ENCODE measurements around the gene WWOX.

WWOX gene

DNA sequence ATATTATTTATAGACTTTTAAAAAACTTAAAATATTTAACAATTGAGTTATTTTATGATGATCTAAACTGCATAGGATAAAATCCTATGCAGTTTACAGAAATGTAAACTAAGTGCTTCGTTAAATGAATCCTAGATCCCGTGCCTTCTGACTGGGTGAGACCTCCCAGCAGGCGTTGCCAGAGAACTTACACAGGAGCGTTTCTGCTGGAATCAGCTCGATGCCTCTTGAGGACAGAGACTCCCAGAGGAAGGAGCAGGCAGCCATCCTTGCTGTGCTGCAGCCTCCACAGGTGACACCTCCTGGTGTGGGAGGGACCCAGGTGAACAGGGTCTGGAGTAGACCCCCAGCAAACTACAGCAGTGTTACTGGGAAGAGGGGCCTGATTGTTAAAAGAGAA, 160.4 kb downstream of the WWOX start:
- WGBS, 2 experiments (ENCODE audit: insufficient coverage in 2 of 2): 41 to 44% methylated on average over 2 of the region's 5 CpGs
- no peaks in the 10 kb centered on the region for H3K36me3 ChIP-seq (ENCODE audit: control insufficient read depth, insufficient read depth, low read length)
- peaks cover 5% of the 10 kb centered on the region for H3K9me3 ChIP-seq (ENCODE audit: control insufficient read depth, low read length)
- no peak overlapping the region for H3K27ac ChIP-seq (ENCODE audit: low read depth, low read length, severe bottlenecking)
- no peak overlapping the region for H3K4me3 ChIP-seq (ENCODE audit: extremely low read depth, insufficient read depth, low read length, poor library complexity, severe bottlenecking)
- H3K4me1 ChIP-seq (ENCODE audit: control insufficient read depth, insufficient read depth, low read length, poor library complexity, severe bottlenecking): peaks cover 21% of the 10 kb centered on the region

DNA sequence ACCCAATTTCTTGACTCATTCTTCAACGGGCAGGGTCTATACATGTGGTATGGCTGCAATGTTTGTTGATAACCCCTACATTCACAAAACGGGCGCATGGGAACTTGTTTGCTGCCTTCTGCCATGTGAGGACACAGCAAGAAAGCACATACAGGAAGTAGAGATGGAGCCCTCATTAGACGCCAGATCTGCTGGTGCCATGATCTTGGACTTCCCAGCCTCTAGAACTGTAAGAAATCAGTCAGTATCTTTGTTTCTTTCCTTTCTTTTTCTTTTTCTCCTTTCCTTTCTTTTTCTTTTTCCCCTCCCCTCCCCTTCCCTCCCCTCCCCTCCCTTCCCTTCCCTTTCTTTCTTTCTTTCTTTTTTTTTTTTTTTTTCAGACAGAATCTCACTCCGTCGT, 165.2 kb downstream of the WWOX start:
- Histone ChIP-seq H3K4me1 (ENCODE audit: control insufficient read depth, insufficient read depth, low read length, poor library complexity, severe bottlenecking) (no peaks in the 10 kb centered on the region), H3K4me3 (ENCODE audit: extremely low read depth, insufficient read depth, low read length, poor library complexity, severe bottlenecking) (no peak overlapping the region), H3K27ac (ENCODE audit: low read depth, low read length, severe bottlenecking) (no peak overlapping the region), H3K36me3 (ENCODE audit: control insufficient read depth, insufficient read depth, low read length) (no peaks in the 10 kb centered on the region), H3K9me3 (ENCODE audit: control insufficient read depth, low read length) (peaks cover 5% of the 10 kb centered on the region)
- 92 to 100% methylated on average over 3 to 5 of the region's 6 CpGs for WGBS, 2 experiments (ENCODE audit: insufficient coverage in 2 of 2)

DNA sequence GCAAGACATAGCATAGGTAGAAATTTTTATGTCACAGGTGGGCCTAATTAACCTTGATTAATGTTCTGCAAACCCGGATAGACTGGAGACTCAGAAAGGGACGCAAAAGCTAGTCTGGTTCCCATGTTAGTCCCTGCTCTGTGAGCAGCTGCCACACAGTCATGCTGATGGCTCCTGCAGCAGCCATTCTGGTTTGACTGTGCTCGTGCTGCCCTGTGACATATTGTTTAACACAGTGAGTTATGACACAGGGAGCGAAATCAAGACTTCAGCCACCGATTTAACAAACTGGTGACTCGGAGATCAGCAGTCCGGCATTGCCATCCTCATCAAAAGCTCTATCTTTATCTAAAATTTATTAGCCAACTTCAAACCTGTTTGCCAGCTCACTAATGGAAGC, 169.8 kb downstream of the WWOX start:
- H3K36me3 ChIP-seq (ENCODE audit: control insufficient read depth, insufficient read depth, low read length): no peaks in the 10 kb centered on the region
- H3K9me3 ChIP-seq (ENCODE audit: control insufficient read depth, low read length): peaks cover 3% of the 10 kb centered on the region
- H3K4me3 ChIP-seq (ENCODE audit: extremely low read depth, insufficient read depth, low read length, poor library complexity, severe bottlenecking): no peak overlapping the region
- WGBS, 2 experiments (ENCODE audit: insufficient coverage in 2 of 2): 89 to 94% methylated on average over 6 to 7 of the region's 7 CpGs
- H3K4me1 ChIP-seq (ENCODE audit: control insufficient read depth, insufficient read depth, low read length, poor library complexity, severe bottlenecking): no peaks in the 10 kb centered on the region
- H3K27ac ChIP-seq (ENCODE audit: low read depth, low read length, severe bottlenecking): no peak overlapping the region

DNA sequence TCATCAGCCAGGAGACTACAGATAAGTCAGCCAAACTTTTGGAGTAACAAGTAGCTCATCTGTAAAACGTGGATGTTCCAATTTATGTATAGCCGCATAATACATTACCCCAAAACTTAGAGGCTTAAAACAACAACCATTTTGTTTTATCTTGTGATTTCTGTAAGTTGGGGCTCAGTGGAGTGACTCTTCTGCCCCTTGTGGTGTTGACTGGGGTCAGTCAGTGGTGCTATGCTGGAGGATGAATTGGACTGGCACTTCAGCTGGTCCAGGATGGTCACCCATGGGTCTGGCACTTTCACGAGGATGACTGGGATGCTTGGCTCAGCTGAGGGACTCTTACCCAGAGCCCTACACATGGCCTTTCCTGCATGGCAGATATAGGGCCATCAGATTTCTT, 172.5 kb downstream of the WWOX start:
- no peaks in the 10 kb centered on the region for H3K9me3 ChIP-seq (ENCODE audit: control insufficient read depth, low read length)
- 83 to 86% methylated on average over 1 to 2 of the region's 3 CpGs for WGBS, 2 experiments (ENCODE audit: insufficient coverage in 2 of 2)

DNA sequence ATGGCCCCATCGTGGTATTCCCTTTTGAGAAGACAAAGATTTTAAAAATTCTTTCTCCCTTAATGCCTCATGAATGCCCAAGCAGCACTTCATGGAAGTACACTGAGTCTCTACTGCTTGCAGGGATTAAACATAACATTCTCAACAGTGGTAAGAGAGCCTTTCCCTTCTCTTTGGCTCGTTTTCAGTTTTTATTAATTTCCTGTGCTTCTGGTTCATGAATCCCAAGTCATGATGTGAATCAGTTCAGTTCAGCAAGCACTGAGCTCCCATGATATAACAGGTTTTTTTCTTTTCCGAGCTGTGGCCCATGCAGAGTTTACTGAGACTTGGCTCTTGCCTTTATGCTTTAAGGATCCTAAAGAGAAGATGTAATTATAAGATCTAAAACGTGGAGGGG, 175.3 kb downstream of the WWOX start:
- no peak overlapping the region for H3K4me3 ChIP-seq (ENCODE audit: extremely low read depth, insufficient read depth, low read length, poor library complexity, severe bottlenecking)
- no peaks in the 10 kb centered on the region for H3K36me3 ChIP-seq (ENCODE audit: control insufficient read depth, insufficient read depth, low read length)
- WGBS, 2 experiments (ENCODE audit: insufficient coverage in 2 of 2): 84 to 85% methylated on average over 2 to 3 of the region's 4 CpGs
- H3K9me3 ChIP-seq (ENCODE audit: control insufficient read depth, low read length): no peaks in the 10 kb centered on the region
- no peak overlapping the region for H3K27ac ChIP-seq (ENCODE audit: low read depth, low read length, severe bottlenecking)
- H3K4me1 ChIP-seq (ENCODE audit: control insufficient read depth, insufficient read depth, low read length, poor library complexity, severe bottlenecking): peaks cover 7% of the 10 kb centered on the region

More for the DNA sequence above, 172.5 kb downstream of the WWOX start:
- peaks cover under 1% of the 10 kb centered on the region for H3K4me1 ChIP-seq (ENCODE audit: control insufficient read depth, insufficient read depth, low read length, poor library complexity, severe bottlenecking)
- H3K4me3 ChIP-seq (ENCODE audit: extremely low read depth, insufficient read depth, low read length, poor library complexity, severe bottlenecking): no peak overlapping the region
- no peak overlapping the region for H3K27ac ChIP-seq (ENCODE audit: low read depth, low read length, severe bottlenecking)
- no peaks in the 10 kb centered on the region for H3K36me3 ChIP-seq (ENCODE audit: control insufficient read depth, insufficient read depth, low read length)

DNA sequence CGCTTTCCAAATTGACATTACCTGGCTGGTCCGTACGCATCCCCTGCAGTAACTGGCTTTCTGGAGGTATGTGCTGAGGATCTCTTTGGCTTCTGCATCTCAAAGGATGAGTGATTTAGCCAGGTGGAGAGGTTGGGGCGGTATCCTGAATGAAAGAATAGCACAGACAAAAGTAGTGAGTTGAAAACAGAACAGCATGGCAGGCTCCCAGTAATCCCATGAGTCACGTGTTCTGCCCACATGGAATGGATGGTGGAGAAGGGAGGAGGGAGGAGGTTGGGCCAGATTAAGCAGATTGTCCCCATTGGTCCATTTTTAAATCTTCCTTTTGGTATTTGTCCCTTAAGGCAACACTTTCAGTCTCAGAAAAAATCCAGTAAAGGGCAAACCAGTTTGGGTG, 176.0 kb downstream of the WWOX start:
- Histone ChIP-seq H3K27ac (ENCODE audit: low read depth, low read length, severe bottlenecking) (no peak overlapping the region), H3K9me3 (ENCODE audit: control insufficient read depth, low read length) (no peaks in the 10 kb centered on the region), H3K36me3 (ENCODE audit: control insufficient read depth, insufficient read depth, low read length) (no peaks in the 10 kb centered on the region), H3K4me3 (ENCODE audit: extremely low read depth, insufficient read depth, low read length, poor library complexity, severe bottlenecking) (no peak overlapping the region), H3K4me1 (ENCODE audit: control insufficient read depth, insufficient read depth, low read length, poor library complexity, severe bottlenecking) (peaks cover 7% of the 10 kb centered on the region)
- 84 to 91% methylated on average over 4 of the region's 5 CpGs for WGBS, 2 experiments (ENCODE audit: insufficient coverage in 2 of 2)

DNA sequence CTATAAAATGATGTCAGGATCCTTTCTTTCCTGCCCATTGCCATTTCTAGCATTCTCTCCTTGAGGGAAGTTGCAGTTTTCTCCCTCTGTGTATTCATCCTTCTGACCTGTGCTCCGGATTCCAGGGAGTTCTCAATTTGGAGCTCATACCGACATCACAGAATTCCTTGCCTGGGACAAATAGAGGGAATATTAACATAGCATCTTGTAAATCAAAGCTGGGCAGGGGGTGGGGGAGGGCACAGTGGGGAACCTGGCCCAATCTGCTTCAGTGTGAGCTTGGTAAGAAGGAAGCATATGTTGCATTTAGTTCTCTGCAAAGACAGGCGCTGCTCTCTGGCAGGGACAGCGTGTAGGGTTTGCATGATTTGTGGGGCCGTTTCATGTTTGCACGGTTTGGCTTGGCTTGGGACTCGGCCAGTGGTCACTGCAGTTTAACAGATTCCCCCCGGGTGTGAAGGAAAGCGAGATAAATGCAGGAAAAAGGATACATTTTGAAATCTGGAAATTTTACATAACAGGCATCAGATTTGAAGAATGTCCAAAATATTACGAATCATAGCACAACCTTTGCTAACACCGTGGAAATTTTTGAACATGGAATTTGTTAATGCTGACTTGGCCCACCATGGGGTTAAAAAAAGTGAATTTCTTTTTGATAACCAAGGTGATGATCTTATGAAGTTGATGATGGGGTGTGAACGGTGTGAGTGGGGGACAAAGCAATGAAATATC, 178.0 kb downstream of the WWOX start:
- peaks cover 7% of the 10 kb centered on the region for H3K4me1 ChIP-seq (ENCODE audit: control insufficient read depth, insufficient read depth, low read length, poor library complexity, severe bottlenecking)
- no peaks in the 10 kb centered on the region for H3K9me3 ChIP-seq (ENCODE audit: control insufficient read depth, low read length)
- no peaks in the 10 kb centered on the region for H3K36me3 ChIP-seq (ENCODE audit: control insufficient read depth, insufficient read depth, low read length)
- 19 to 39% methylated on average over 5 to 8 of the region's 12 CpGs for WGBS, 2 experiments (ENCODE audit: insufficient coverage in 2 of 2)
- H3K27ac ChIP-seq (ENCODE audit: low read depth, low read length, severe bottlenecking): no peak overlapping the region
- no peak overlapping the region for H3K4me3 ChIP-seq (ENCODE audit: extremely low read depth, insufficient read depth, low read length, poor library complexity, severe bottlenecking)

DNA sequence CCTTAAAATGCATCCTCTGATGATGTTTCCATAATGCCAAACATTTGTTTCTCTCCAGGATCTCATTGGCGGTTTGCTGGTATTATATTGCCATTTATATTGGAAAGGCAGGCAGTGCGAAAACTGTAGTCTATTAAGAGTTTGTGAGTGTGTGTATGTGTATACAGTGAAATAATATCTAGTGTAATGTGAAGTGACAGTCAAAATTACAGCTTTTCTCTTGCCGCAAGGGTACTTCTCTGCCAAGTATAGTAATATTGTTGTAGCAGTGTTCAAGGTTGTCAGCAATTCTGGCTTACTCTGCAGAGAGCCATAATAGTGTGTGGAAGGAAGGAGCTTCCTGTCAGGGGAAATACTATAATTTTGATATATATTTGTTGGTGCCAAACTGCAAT, 178.6 kb downstream of the WWOX start:
- Histone ChIP-seq H3K9me3 (ENCODE audit: control insufficient read depth, low read length) (no peaks in the 10 kb centered on the region), H3K4me3 (ENCODE audit: extremely low read depth, insufficient read depth, low read length, poor library complexity, severe bottlenecking) (no peak overlapping the region), H3K4me1 (ENCODE audit: control insufficient read depth, insufficient read depth, low read length, poor library complexity, severe bottlenecking) (peaks cover 7% of the 10 kb centered on the region), H3K27ac (ENCODE audit: low read depth, low read length, severe bottlenecking) (no peak overlapping the region), H3K36me3 (ENCODE audit: control insufficient read depth, insufficient read depth, low read length) (no peaks in the 10 kb centered on the region)
- 90 to 97% methylated on average over 2 to 3 of the region's 3 CpGs for WGBS, 2 experiments (ENCODE audit: insufficient coverage in 2 of 2)

DNA sequence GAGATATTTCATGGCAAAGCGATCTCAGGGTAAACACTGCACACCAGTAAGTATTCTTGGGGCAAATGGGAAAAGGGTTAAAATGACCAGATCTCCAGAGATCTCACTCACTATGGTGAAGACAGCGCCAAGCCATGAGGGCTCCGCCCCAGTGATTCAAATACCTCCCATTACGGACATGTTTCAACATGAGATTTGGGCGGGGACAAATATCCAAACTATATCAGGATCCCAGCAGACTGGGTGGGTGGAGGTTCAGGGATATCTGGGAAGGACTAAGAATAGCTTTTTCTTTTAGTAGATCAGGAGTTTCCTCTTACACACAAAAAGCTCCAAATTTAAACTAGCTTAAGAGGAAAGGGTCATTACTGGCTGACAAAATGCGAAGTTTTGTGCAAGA, 181.7 kb downstream of the WWOX start:
- 72 to 90% methylated on average over 2 to 3 of the region's 6 CpGs for WGBS, 2 experiments (ENCODE audit: insufficient coverage in 2 of 2)
- H3K9me3 ChIP-seq (ENCODE audit: control insufficient read depth, low read length): no peaks in the 10 kb centered on the region
- no peak overlapping the region for H3K4me3 ChIP-seq (ENCODE audit: extremely low read depth, insufficient read depth, low read length, poor library complexity, severe bottlenecking)
- no peak overlapping the region for H3K27ac ChIP-seq (ENCODE audit: low read depth, low read length, severe bottlenecking)
- no peaks in the 10 kb centered on the region for H3K36me3 ChIP-seq (ENCODE audit: control insufficient read depth, insufficient read depth, low read length)
- H3K4me1 ChIP-seq (ENCODE audit: control insufficient read depth, insufficient read depth, low read length, poor library complexity, severe bottlenecking): peaks cover 7% of the 10 kb centered on the region

DNA sequence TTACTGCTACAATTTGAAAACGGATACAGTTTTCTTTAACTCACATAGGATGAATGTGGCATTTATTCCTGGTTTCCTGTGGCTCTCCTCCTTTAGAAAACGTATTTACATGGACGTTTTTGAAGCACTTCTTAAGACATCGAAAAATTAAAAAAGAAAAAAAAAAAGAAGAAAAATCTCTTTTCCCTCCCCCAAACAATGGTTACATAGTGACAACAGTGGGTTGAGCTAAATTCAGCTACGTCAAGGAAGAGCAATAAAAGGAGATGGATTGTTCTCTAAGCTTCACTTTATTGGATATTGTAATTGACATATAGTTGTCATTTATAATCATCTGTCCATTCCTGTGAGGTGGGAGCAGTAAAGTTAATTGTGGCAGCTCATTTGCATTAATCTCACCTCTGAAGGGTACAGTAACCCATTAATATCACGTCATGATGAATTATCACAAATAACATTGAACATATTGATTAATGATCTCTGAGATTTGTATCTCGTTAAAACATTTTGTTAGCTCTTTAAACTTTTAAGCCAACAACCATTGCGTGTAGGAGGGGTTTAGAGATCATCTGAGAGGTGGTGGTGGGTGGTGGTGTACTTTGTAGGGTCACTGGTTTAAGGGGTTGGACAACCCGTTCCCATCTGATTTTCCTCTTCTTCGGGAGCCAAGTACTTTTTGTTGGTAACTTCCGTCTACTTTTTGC, 184.2 kb downstream of the WWOX start:
- 86 to 100% methylated on average over 1 of the region's 11 CpGs for WGBS, 2 experiments (ENCODE audit: insufficient coverage in 2 of 2)
- Histone ChIP-seq H3K4me1 (ENCODE audit: control insufficient read depth, insufficient read depth, low read length, poor library complexity, severe bottlenecking) (no peaks in the 10 kb centered on the region), H3K9me3 (ENCODE audit: control insufficient read depth, low read length) (no peaks in the 10 kb centered on the region)

DNA sequence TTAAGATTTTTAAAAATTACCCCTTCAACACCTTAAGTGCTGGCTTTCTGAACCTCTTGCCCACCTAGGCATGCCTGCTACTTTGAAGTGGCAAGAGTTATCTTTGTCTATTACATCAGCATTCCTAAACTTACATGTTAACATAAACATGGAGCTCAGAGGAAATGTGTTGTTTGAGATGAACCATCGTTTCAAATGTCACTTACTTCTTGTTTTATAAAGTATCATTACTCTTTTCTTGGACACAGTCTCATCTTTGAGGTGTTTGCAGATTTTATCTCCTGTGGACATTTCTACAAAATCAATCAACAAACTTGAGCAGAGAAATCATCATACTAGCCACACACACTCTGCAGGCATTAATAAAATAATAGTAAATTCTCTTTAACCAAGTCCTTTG, 184.9 kb downstream of the WWOX start:
- Histone ChIP-seq H3K27ac (ENCODE audit: low read depth, low read length, severe bottlenecking) (no peak overlapping the region), H3K9me3 (ENCODE audit: control insufficient read depth, low read length) (no peaks in the 10 kb centered on the region), H3K36me3 (ENCODE audit: control insufficient read depth, insufficient read depth, low read length) (no peaks in the 10 kb centered on the region), H3K4me1 (ENCODE audit: control insufficient read depth, insufficient read depth, low read length, poor library complexity, severe bottlenecking) (no peaks in the 10 kb centered on the region), H3K4me3 (ENCODE audit: extremely low read depth, insufficient read depth, low read length, poor library complexity, severe bottlenecking) (no peak overlapping the region)
- WGBS, 2 experiments (ENCODE audit: insufficient coverage in 2 of 2): no CpG with 5 or more reads among the region's 1 CpG

More for the DNA sequence above, 184.2 kb downstream of the WWOX start:
- Histone ChIP-seq H3K27ac (ENCODE audit: low read depth, low read length, severe bottlenecking) (no peak overlapping the region), H3K36me3 (ENCODE audit: control insufficient read depth, insufficient read depth, low read length) (no peaks in the 10 kb centered on the region), H3K4me3 (ENCODE audit: extremely low read depth, insufficient read depth, low read length, poor library complexity, severe bottlenecking) (no peak overlapping the region)
